Measurements from ENCODE around the gene C2orf68.

The C2orf68 gene

DNA sequence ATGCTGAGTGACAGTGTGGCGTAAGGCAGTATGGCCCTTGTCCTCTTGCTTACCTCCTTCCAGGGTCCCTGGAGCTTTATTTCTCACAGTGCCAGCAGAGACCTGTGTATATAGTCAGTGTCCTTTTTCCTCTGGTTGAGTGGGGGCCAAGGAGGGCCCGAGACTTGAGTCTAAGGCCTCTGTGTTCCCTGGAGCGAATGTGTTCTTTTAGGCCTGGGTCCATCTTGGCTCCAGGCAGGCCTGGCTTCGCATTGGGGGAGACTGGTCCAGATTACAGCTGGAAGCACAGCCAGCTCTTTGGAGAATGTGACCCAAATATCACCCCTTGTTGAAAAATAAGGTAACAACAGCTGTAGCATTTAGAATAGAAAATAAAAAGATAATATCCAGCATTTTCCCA lies 22.7 kb downstream of the C2orf68 start:
- no peaks in the 10 kb centered on the region for H3K36me3 ChIP-seq (ENCODE audit: control insufficient read depth, insufficient read depth, low read length)
- H3K27ac ChIP-seq (ENCODE audit: low read depth, low read length) = no peak overlapping the region
- no peaks in the 10 kb centered on the region for H3K9me3 ChIP-seq (ENCODE audit: control insufficient read depth, insufficient read depth, low read length)
- H3K4me1 ChIP-seq (ENCODE audit: control insufficient read depth, insufficient read depth, low read length) = peaks cover 4% of the 10 kb centered on the region; the same call in 1 of the 2 replicates
- no peak overlapping the region for H3K4me3 ChIP-seq (ENCODE audit: low read depth, low read length)
- peaks cover 17% of the 10 kb centered on the region for H3K27me3 ChIP-seq (ENCODE audit: control insufficient read depth, insufficient read depth, low read length)
- no peak overlapping the region for H3K9ac ChIP-seq (ENCODE audit: low read depth, low read length)

DNA sequence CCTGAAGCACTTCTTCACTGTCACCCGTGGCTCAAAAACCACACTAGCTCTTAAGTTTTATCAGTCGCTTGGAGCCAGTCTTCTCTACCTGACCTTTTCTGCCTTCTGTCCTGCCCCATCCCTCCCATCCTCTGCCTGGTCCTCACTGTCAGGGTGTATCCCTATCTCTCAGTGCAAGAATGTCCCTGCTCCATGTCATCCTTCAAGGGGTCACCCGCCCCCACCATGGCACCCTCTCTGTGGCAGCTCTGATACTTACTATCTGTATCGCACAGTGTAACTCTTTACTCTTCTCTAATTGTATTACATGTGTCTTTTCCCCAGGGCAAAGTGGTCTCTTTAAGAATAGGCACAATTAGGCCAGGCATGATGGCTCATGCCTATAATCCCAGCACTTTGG lies 23.2 kb downstream of the C2orf68 start:
- H3K27ac ChIP-seq (ENCODE audit: low read depth, low read length) = no peak overlapping the region
- no peak overlapping the region for H3K9ac ChIP-seq (ENCODE audit: low read depth, low read length)
- no peaks in the 10 kb centered on the region for H3K9me3 ChIP-seq (ENCODE audit: control insufficient read depth, insufficient read depth, low read length)
- H3K4me3 ChIP-seq (ENCODE audit: low read depth, low read length) = no peak overlapping the region
- H3K27me3 ChIP-seq (ENCODE audit: control insufficient read depth, insufficient read depth, low read length) = peaks cover 23% of the 10 kb centered on the region
- H3K4me1 ChIP-seq (ENCODE audit: control insufficient read depth, insufficient read depth, low read length) = peaks cover 4% of the 10 kb centered on the region; the same call in 1 of the 2 replicates
- no peaks in the 10 kb centered on the region for H3K36me3 ChIP-seq (ENCODE audit: control insufficient read depth, insufficient read depth, low read length)

DNA sequence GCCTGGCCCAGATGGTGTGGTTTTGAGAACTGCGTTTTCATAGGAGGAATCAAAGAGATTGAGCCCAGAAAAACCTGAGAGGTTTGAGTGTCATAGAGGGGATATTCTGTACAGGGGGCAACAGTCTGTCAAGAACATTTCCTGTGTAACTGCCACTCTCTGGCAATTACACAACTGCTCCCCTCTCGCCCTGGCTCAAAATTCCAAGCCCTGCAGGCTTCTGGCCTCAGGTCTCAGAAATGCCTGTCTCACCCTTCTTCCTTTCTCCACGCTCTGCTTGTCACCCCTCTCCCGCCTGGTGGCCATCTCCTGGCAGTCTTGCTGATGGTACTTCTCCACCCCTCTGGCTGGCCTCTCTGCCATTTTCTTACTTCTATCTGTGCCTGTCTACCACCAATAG lies 23.6 kb downstream of the C2orf68 start:
- no peak overlapping the region for H3K9ac ChIP-seq (ENCODE audit: low read depth, low read length)
- no peaks in the 10 kb centered on the region for H3K9me3 ChIP-seq (ENCODE audit: control insufficient read depth, insufficient read depth, low read length)
- H3K36me3 ChIP-seq (ENCODE audit: control insufficient read depth, insufficient read depth, low read length) = no peaks in the 10 kb centered on the region
- peaks cover 4% of the 10 kb centered on the region; the same call in 1 of the 2 replicates for H3K4me1 ChIP-seq (ENCODE audit: control insufficient read depth, insufficient read depth, low read length)
- H3K4me3 ChIP-seq (ENCODE audit: low read depth, low read length) = no peak overlapping the region
- H3K27me3 ChIP-seq (ENCODE audit: control insufficient read depth, insufficient read depth, low read length) = peaks cover 27% of the 10 kb centered on the region
- H3K27ac ChIP-seq (ENCODE audit: low read depth, low read length) = no peak overlapping the region

DNA sequence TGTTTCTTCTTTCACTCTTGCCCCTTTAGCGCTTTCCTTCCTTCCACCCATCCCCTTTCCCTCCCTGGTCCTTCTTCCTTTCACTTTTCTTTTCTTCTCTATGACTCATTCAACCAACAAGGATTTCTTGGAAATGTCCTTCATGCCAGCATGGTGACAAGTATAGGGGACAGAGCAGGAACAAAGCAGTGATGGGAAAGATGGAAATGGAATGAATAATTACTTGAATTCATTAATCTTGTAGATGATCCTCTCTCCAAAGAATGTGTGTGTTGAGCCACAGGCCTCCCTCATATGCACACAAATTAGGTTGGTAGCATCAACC lies 26.1 kb downstream of the C2orf68 start:
- Histone ChIP-seq H3K27ac (ENCODE audit: low read depth, low read length) (no peak overlapping the region), H3K9ac (ENCODE audit: low read depth, low read length) (no peak overlapping the region), H3K4me3 (ENCODE audit: low read depth, low read length) (no peak overlapping the region), H3K9me3 (ENCODE audit: control insufficient read depth, insufficient read depth, low read length) (no peaks in the 10 kb centered on the region), H3K4me1 (ENCODE audit: control insufficient read depth, insufficient read depth, low read length) (peaks cover 4% of the 10 kb centered on the region; the same call in 1 of the 2 replicates), H3K27me3 (ENCODE audit: control insufficient read depth, insufficient read depth, low read length) (peaks cover 33% of the 10 kb centered on the region), H3K36me3 (ENCODE audit: control insufficient read depth, insufficient read depth, low read length) (no peaks in the 10 kb centered on the region)

DNA sequence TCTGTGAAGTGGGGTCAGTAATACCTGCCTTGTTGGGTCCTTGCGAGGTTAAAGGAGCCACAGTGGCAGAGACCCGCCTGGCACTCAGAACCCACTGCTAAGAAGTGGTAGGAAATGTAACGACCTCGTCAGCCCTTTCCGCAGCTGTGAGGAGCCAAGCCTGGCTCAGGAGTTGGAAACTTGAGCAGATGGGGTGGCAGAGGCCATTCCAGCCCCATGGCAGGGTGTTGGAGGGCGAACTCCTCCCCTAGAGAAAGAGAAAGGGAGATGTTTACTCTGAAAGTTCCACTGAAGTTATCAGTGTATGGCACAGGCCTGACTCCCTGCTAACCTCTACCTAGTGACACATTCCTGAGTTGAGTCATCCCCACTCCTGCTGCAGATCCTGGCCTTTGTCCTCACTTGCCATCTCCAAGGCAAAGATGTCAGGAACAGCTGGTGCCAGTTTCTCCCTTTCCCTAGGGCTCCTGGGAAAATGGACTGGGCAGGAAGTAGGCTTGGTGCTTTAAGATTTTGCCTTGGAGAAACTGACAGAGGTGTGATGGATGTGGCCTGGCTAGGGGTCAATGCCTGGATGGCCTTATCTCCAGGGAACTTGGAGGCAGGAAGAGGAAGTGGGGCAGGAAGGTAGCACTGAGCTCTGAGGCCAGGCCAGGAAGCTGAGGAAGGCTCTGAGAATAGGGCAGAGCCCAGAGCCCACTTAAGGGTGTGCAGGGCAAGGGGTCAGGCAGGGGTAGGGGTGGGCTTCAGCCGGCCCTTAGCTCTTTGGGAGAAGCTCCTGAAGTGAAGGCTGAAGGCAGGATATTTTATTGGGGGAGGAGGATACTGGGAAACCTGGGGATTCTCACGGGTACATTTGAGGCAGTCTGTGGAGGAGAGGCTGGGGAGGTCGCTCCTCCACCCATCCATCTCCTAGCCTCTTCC lies 26.7 kb downstream of the C2orf68 start:
- Histone ChIP-seq H3K27me3 (ENCODE audit: control insufficient read depth, insufficient read depth, low read length) (peaks cover 33% of the 10 kb centered on the region), H3K9ac (ENCODE audit: low read depth, low read length) (no peak overlapping the region), H3K27ac (ENCODE audit: low read depth, low read length) (no peak overlapping the region), H3K36me3 (ENCODE audit: control insufficient read depth, insufficient read depth, low read length) (no peaks in the 10 kb centered on the region), H3K4me3 (ENCODE audit: low read depth, low read length) (peak overlapping the region; percentile 68), H3K4me1 (ENCODE audit: control insufficient read depth, insufficient read depth, low read length) (peaks cover 4% of the 10 kb centered on the region; the same call in 1 of the 2 replicates), H3K9me3 (ENCODE audit: control insufficient read depth, insufficient read depth, low read length) (no peaks in the 10 kb centered on the region)

DNA sequence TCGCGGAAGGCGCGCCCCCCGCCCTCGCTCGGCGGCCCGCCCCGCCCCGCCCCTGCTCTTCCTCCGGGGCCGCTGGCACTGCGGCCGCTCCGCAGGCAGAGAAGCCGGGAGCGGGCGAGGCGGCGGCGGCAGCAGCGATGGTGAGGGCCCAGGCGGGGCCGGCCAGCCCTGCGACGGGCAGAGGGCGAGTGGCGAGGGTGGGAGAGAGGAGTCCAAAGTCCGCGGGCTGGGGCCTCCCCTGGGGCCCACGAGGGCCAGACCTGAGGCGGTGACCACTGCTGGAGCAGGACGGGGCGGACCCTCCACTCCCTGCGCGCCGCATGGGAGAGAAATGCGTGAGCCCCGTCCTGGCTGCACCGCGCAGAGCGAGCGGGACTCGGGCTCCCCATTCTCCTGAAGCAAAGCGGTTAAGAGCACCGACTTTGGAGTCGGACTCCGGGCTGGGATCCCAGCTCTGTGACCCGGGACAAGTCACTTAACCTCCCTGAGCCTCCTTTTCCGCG lies 27.5 kb downstream of the C2orf68 start, which contains the start of gene VAMP5:
Gene VAMP5 (plus strand): TSS at position 78 of the 503 bp plus-strand sequence. CDS start 60 bp downstream, at position 138.
- Histone ChIP-seq H3K9me3 (ENCODE audit: control insufficient read depth, insufficient read depth, low read length) (no peaks in the 10 kb centered on the region), H3K27ac (ENCODE audit: low read depth, low read length) (no peak within 1 kb of the TSS), H3K27me3 (ENCODE audit: control insufficient read depth, insufficient read depth, low read length) (peaks cover 33% of the 10 kb centered on the region), H3K4me3 (ENCODE audit: low read depth, low read length) (peak within 1 kb of the TSS; percentile 68), H3K36me3 (ENCODE audit: control insufficient read depth, insufficient read depth, low read length) (no peaks in the 10 kb centered on the region), H3K9ac (ENCODE audit: low read depth, low read length) (no peak within 1 kb of the TSS), H3K4me1 (ENCODE audit: control insufficient read depth, insufficient read depth, low read length) (peaks cover 8% of the 10 kb centered on the region)

DNA sequence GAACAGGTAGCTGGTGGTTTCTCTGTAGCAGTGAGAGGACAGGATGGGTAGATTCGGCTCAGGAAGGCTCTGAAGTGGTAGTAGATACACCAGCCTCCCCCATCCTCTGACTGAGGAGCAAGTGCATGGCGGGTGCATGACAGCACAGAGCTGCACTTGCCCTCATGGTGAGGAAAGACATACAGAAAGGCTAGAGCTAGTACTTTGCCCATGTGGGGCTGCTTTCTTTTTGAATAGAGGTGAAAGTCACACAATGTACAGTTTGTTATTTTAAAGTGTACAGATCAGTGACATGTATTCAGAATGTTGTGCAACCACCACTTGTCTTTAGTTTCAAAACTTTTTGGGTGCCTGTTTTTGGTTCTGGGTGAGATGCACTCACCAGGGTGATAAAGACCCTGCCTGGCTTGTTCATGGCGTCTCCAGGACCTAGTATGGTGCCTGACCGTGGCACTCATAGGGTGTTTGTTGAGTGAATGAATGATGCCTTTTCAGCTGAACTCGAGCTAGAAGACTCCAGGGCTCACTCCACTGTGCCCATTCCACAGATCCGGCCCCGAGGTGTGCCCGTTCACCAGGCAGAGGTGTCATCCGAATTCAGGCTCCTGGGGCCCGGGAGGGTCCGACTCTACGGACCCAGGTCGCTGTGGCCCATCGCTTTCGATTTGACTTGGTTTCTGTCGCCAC lies 28.1 kb downstream of the C2orf68 start:
- Histone ChIP-seq H3K9me3 (ENCODE audit: control insufficient read depth, insufficient read depth, low read length) (no peaks in the 10 kb centered on the region), H3K9ac (ENCODE audit: low read depth, low read length) (no peak overlapping the region), H3K27ac (ENCODE audit: low read depth, low read length) (no peak overlapping the region), H3K4me1 (ENCODE audit: control insufficient read depth, insufficient read depth, low read length) (peaks cover 14% of the 10 kb centered on the region), H3K4me3 (ENCODE audit: low read depth, low read length) (peak overlapping the region; percentile 68), H3K27me3 (ENCODE audit: control insufficient read depth, insufficient read depth, low read length) (peaks cover 33% of the 10 kb centered on the region), H3K36me3 (ENCODE audit: control insufficient read depth, insufficient read depth, low read length) (no peaks in the 10 kb centered on the region)

DNA sequence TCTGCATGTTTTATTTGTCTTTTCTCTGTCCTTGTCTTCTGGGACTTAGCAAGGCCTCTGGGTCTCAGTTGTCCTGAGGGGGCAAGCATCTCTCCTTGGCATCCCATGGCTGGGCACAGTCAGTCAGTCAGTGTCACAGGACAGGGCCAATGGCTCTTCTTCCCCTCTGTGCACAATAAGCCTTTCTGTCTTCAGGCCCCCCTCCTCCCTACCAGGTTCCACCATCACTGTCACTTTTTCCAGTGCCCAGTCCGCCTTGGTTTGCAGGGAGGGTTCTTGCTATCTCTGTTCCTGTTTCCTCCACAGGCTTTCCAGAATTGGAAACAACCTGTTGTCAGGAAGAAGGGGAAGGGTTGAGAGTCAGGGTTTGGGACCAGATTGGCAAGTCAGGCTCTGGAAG lies 29.4 kb downstream of the C2orf68 start:
- Histone ChIP-seq H3K9me3 (ENCODE audit: control insufficient read depth, insufficient read depth, low read length) (no peaks in the 10 kb centered on the region), H3K4me1 (ENCODE audit: control insufficient read depth, insufficient read depth, low read length) (peaks cover 25% of the 10 kb centered on the region), H3K9ac (ENCODE audit: low read depth, low read length) (no peak overlapping the region), H3K27ac (ENCODE audit: low read depth, low read length) (no peak overlapping the region), H3K27me3 (ENCODE audit: control insufficient read depth, insufficient read depth, low read length) (peaks cover 33% of the 10 kb centered on the region), H3K36me3 (ENCODE audit: control insufficient read depth, insufficient read depth, low read length) (no peaks in the 10 kb centered on the region), H3K4me3 (ENCODE audit: low read depth, low read length) (no peak overlapping the region)

DNA sequence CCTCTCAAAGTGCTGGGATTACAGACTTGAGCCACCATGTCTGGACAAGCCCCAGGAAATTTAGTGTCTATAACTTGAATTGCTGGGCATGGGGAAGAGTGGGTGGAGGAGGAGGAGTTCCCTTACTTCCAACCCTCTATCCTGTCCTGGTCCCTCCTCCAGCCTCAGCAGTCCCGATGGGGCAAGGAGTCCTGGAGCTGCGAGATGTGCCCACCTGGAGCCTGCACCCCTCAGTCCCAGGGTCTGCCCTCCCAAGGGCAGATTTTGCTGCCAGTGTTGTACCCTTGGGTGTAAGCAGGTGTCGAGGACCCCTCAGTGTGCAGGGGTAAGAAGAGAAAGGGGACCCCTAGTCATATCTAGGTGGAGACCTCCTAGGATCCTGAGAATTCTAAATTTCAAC lies 31.7 kb downstream of the C2orf68 start:
- no peaks in the 10 kb centered on the region for H3K36me3 ChIP-seq (ENCODE audit: control insufficient read depth, insufficient read depth, low read length)

DNA sequence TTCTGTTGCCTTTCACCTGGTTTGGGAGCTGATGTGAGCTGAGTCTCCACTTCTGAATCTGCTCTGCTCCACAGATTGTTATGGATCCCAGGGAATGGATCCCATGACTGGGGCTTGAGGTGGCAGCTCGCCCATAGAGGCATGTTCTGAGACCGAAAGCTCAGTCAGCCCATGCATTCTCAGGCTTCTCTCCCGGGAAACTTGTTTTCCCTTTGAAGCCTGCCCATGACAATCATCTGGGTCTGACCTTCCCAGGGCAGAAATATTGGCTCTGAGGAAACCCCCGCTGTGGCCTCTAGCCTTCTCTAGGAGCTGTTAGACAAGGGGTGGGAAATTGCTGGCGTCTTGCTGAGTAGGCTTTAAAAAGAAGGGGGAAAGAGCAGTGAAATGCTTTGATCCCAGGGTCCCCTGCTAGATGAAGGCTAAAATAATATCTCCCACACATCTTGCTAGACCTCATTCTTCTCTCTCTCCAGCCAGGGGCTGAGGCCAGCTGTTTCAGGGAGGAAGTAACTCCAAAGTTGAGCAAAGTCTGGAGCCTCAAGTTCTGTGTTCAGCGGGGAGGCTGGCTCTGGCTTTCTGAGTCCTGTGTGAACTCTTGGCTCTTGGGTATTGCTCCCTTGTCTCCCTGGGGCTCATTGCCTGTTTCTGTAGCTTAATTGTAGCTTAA lies 32.5 kb downstream of the C2orf68 start:
- Histone ChIP-seq H3K4me3 (ENCODE audit: low read depth, low read length) (no peak overlapping the region), H3K27ac (ENCODE audit: low read depth, low read length) (peak overlapping the region; percentile 92), H3K9me3 (ENCODE audit: control insufficient read depth, insufficient read depth, low read length) (no peaks in the 10 kb centered on the region), H3K36me3 (ENCODE audit: control insufficient read depth, insufficient read depth, low read length) (no peaks in the 10 kb centered on the region), H3K4me1 (ENCODE audit: control insufficient read depth, insufficient read depth, low read length) (peaks cover 21% of the 10 kb centered on the region), H3K27me3 (ENCODE audit: control insufficient read depth, insufficient read depth, low read length) (peaks cover 17% of the 10 kb centered on the region), H3K9ac (ENCODE audit: low read depth, low read length) (no peak overlapping the region)

More for the DNA sequence above, 31.7 kb downstream of the C2orf68 start:
- Histone ChIP-seq H3K4me1 (ENCODE audit: control insufficient read depth, insufficient read depth, low read length) (peaks cover 25% of the 10 kb centered on the region), H3K9ac (ENCODE audit: low read depth, low read length) (no peak overlapping the region), H3K27ac (ENCODE audit: low read depth, low read length) (peak overlapping the region; percentile 92), H3K9me3 (ENCODE audit: control insufficient read depth, insufficient read depth, low read length) (no peaks in the 10 kb centered on the region), H3K27me3 (ENCODE audit: control insufficient read depth, insufficient read depth, low read length) (peaks cover 25% of the 10 kb centered on the region), H3K4me3 (ENCODE audit: low read depth, low read length) (no peak overlapping the region)
